NCI-H510A (cell line): ENCODE measurements around the gene LIN37.
"Not testable (repeated sequence)": the region's sequence is repeated elsewhere in the genome, so short reads cannot be mapped to it uniquely, and the experiment has no call there.

ENCODE experiments used
- DNase-seq: peaks from one replicate; lab custom pipeline; 2025; lab: John Stamatoyannopoulos, UW

LIN37 gene

DNA sequence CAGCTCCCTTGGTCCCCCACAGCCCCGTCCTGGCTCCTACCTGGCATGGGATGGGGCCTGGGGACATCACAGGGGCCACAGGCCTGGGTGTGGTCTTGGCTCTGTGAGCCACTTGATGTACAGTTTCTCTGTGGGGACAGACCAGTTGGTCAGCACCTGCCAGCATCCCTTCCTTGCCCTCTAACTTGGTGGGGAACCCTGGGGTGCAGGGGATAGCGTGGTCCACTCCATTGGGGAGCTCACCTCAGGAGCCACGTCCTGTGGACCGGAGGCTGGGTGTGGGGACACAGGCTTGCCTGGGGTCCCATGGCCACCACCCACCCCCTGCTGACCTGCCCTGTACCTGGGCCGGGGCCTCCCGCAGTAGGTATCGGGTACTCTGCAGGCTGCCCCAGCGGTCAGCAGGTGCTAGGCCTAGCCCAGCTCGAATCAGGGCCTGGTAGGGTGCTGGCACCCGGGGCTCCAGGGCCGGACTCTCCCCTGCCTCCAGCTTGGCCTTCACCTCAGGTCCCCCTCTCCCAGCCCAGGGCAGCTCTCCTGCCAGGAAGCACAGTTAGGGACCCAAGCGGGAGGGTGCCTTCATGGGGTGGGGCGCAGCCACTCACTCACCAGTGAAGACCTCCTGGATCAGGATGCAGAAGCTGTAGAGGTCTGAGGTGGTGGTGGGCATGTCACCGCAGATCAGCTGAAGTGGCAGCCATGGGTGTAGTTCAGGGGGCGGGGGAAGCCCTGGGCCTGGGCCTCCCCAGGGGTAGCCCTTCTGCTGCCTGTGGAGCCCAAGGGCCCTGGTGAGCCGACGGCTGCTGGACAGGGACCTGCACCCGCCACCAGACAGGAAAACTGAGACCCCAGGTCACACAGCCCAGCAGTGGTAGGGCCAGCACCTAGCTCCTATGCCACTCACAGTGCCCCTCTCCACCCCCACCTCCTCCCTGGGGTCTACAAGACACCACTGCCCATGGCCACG is 41.9 kb downstream of the LIN37 start:
- DNase-seq: no peak

GRCh38 chr19:35790981-35791813 is 42.8 kb downstream of the LIN37 start:
- DNase-seq: no peak

GRCh38 chr19:35791814-35792279 is 43.5 kb downstream of the LIN37 start:
- no peak for DNase-seq

DNA sequence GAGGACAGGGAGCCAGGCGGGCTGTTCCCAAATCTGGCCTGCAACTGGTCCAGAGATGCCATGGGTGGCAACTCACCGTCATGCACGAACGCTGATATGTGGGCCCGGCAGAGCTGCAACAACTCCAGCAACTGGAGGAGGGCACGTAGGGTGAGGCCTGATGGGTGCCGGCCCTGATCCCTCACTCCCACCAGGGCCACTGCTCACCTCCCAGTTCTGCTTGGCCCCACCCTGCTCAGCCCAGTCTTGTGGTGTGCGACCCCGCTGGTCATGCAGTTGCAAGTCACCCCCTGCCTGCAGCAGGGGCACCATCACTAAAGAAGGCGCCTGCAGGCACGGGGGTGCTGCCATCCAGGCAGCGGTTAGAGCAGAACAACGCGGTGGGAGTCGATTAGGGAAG is 43.9 kb downstream of the LIN37 start:
- DNase-seq: no peak

GRCh38 chr19:35792888-35793287 is 44.5 kb downstream of the LIN37 start:
- no peak for DNase-seq

- no peak for DNase-seq
These were observed 45.2 kb downstream of the LIN37 start for GRCh38 chr19:35793381-35794165.

DNA sequence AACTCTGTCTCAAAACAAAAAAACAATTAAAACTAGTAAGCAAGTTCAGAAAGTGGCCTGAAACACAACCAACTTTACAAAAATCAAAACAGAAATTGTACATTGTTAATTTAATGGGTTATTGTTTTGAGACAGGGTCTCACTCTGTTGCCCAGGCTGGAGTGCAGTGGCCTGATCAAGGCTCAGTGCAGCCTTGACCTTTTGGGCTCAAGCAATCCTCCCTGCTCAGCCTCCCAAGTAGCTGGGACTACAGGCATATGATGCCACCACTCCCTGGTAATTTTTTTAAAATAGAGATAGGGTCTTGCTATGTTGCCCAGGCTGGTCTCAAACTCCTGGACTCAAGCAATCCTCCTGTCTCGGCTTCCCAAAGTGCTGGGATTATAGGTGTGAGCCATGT is 47.2 kb downstream of the LIN37 start:
- not testable (repeated sequence) for DNase-seq

GRCh38 chr19:35796645-35797542 is 48.5 kb downstream of the LIN37 start:
- no peak for DNase-seq

GRCh38 chr19:35797663-35798062 is 49.3 kb downstream of the LIN37 start:
- no peak for DNase-seq

DNA sequence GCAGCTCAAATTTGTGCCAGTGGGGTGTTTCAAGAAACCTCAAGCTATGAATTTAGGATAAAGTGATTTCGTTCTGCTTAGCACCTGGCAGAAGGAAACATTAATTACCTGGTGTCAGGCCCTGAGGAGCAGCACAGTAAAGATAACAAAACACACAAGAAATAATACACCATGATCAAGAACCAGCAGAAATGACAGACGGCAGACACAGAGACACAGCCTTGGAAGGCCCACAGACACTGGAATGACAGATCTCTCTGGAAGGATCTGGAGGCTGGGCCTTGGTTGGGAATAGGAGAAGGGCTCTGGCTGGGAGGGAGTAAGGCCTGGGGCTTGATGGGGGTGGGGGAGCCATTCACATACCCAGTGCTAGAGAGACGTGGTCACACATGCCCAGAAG is 53.5 kb downstream of the LIN37 start:
- no peak for DNase-seq
